Measurements from ENCODE around the gene NECTIN1.

GRCh38 chr11:119617340-119617713, 111.7 kb downstream of the NECTIN1 start:
- TF ChIP-seq, protein P1, sequence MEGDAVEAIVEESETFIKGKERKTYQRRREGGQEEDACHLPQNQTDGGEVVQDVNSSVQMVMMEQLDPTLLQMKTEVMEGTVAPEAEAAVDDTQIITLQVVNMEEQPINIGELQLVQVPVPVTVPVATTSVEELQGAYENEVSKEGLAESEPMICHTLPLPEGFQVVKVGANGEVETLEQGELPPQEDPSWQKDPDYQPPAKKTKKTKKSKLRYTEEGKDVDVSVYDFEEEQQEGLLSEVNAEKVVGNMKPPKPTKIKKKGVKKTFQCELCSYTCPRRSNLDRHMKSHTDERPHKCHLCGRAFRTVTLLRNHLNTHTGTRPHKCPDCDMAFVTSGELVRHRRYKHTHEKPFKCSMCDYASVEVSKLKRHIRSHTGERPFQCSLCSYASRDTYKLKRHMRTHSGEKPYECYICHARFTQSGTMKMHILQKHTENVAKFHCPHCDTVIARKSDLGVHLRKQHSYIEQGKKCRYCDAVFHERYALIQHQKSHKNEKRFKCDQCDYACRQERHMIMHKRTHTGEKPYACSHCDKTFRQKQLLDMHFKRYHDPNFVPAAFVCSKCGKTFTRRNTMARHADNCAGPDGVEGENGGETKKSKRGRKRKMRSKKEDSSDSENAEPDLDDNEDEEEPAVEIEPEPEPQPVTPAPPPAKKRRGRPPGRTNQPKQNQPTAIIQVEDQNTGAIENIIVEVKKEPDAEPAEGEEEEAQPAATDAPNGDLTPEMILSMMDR (IDR thresholded peaks at IDR 0.05; ENCODE audit: low read depth, low read length), result no peak
- no peak for TF ChIP-seq EZH2phosphoT487 (IDR thresholded peaks at IDR 0.05; ENCODE audit: low read depth)
